B cell (primary cell): ENCODE measurements around the gene PPIL1. TPM values are rescaled to one million over a fixed set of nuclear protein-coding genes. Genes with fewer than 3 reads are reported as not detected.

Experiments
- ATAC-seq: fragments of 200-7000 bp; cut with Tn5 transposase; one replicate; pipeline ENCODE4 v1.10.0; 2021; ENCODE audit warnings: low read depth, mild to moderate bottlenecking, moderate number of reproducible peaks, moderate library complexity
- CTCF ChIA-PET: fragments of 350-600 bp; sonication (Branson Sonifier 250); formaldehyde crosslinking; loops from one replicate; lab custom pipeline; 2021; ENCODE audit warnings: antibody characterized with exemption, inconsistent platforms; lab: Charles Lee
- POLR2A ChIA-PET: fragments of 350-600 bp; sonication (Branson Sonifier 250); formaldehyde crosslinking; loops from one replicate; lab custom pipeline; 2021; ENCODE audit warnings: antibody characterized with exemption; lab: Charles Lee
- DNase-seq: peaks from one replicate; pipeline ENCODE4 v3.0.0; 2013
- H2AFZ ChIP-seq: 2 replicates; pipeline ENCODE4 v1.6.1; 2012; ENCODE audit warnings: mild to moderate bottlenecking, low read depth, low read length; ENCODE audit not compliant: insufficient read depth, poor library complexity, severe bottlenecking
- H3K27ac ChIP-seq, 2 donors: 1 replicate in 1 of 2; 2 replicates in 1 of 2; pipeline ENCODE4 v1.5.1; 2012 to 2013; ENCODE audit warnings: low read length in 2 of 2, mild to moderate bottlenecking in 2 of 2, moderate library complexity in 1 of 2
- H3K27me3 ChIP-seq, 4 experiments: fragments of 200-600 bp in 1 of 4; sonication (generic) in 1 of 4; replicated peaks in 1 of 4; 1 replicate in 2 of 4; 2 replicates in 2 of 4; pipeline versions ENCODE4 v1.6.1 to v1.7.0; 2013 to 2016; ENCODE audit warnings: low read length in 3 of 4, mild to moderate bottlenecking in 2 of 4, mixed read lengths in 1 of 4, moderate library complexity in 1 of 4; ENCODE audit not compliant: insufficient read depth in 4 of 4, control insufficient read depth in 3 of 4; ENCODE audit errors: control extremely low read depth in 1 of 4
- H3K36me3 ChIP-seq, 2 experiments: replicated peaks in 1 of 2; 1 replicate in 1 of 2; 2 replicates in 1 of 2; pipeline versions ENCODE4 v1.6.1 to v1.7.1; 2013; ENCODE audit warnings: low read length in 1 of 2; ENCODE audit not compliant: insufficient read depth in 2 of 2, control insufficient read depth in 1 of 2; ENCODE audit errors: control extremely low read depth in 1 of 2, extremely low read depth in 1 of 2
- H3K4me1 ChIP-seq, 2 donors: fragments of 200-600 bp in 1 of 2; sonication (generic) in 1 of 2; 1 replicate in 1 of 2; 2 replicates in 1 of 2; pipeline versions ENCODE4 v1.5.1 to v1.6.1; 2013 to 2017; ENCODE audit warnings: low read length in 2 of 2; ENCODE audit not compliant: control insufficient read depth in 2 of 2, insufficient read depth in 2 of 2
- H3K4me2 ChIP-seq: replicated peaks from 2 replicates; pipeline ENCODE3; 2012; ENCODE audit warnings: mild to moderate bottlenecking, low read depth, low read length; ENCODE audit not compliant: poor library complexity, severe bottlenecking
- H3K4me3 ChIP-seq, 5 experiments: fragments of 200-600 bp in 1 of 5; sonication (generic) in 1 of 5; 1 replicate in 3 of 5; 2 replicates in 2 of 5; pipeline versions ENCODE4 v1.5.1 to v1.7.0; 2011 to 2016; ENCODE audit warnings: low read length in 4 of 5, mild to moderate bottlenecking in 4 of 5, low read depth in 2 of 5, control low read depth in 1 of 5, moderate library complexity in 1 of 5; ENCODE audit not compliant: insufficient read depth in 1 of 5; ENCODE audit errors: control extremely low read depth in 1 of 5, extremely low read depth in 1 of 5
- H3K79me2 ChIP-seq: fragments of 200-600 bp; sonication (generic); one replicate; pipeline ENCODE4 v1.6.0; 2016; ENCODE audit warnings: low read length; ENCODE audit not compliant: control insufficient read depth, insufficient read depth
- H3K9ac ChIP-seq: fragments of 200-600 bp; sonication (generic); 2 replicates; pipeline ENCODE4 v1.6.1; 2017; ENCODE audit warnings: mild to moderate bottlenecking, low read length, moderate library complexity
- H3K9me3 ChIP-seq, 3 donors: one replicate each; pipeline versions ENCODE4 v1.6.1 to v1.7.1; 2013; ENCODE audit warnings: low read length in 2 of 3; ENCODE audit not compliant: control insufficient read depth in 2 of 3, insufficient read depth in 1 of 3; ENCODE audit errors: control extremely low read depth in 1 of 3
- H4K20me1 ChIP-seq: 2 replicates; pipeline ENCODE4 v1.6.0; 2012; ENCODE audit warnings: mild to moderate bottlenecking, low read length; ENCODE audit not compliant: insufficient read depth, control insufficient read depth, poor library complexity, severe bottlenecking
- H3K27ac Mint-ChIP-seq: one replicate; pipeline ENCODE4 v1.8.0; 2021; ENCODE audit warnings: mixed read lengths
- H3K27me3 Mint-ChIP-seq: one replicate; pipeline ENCODE4 v1.8.0; 2021; ENCODE audit warnings: mixed read lengths
- H3K4me1 Mint-ChIP-seq: one replicate; pipeline ENCODE4 v1.8.0; 2021; ENCODE audit warnings: mixed read lengths
- H3K4me3 Mint-ChIP-seq: one replicate; pipeline ENCODE4 v1.8.0; 2021; ENCODE audit warnings: mixed read lengths
- H3K9me3 Mint-ChIP-seq: one replicate; pipeline ENCODE4 v1.8.0; 2022; ENCODE audit warnings: mixed read lengths; ENCODE audit not compliant: insufficient read depth
- EZH2 ChIP-seq: IDR thresholded peaks from 2 replicates; pipeline ENCODE4 v1.6.1; 2012; ENCODE audit warnings: borderline replicate concordance, low read depth, mild to moderate bottlenecking, moderate library complexity, low read length; ENCODE audit not compliant: insufficient read depth, poor library complexity, severe bottlenecking
- WGBS: methylation state at CpG from one replicate; pipeline ENCODE4 v1.1.5; 2013; ENCODE audit warnings: missing lambda C conversion rate; ENCODE audit not compliant: insufficient coverage; 5-methylcytosine and 5-hydroxymethylcytosine counted together
- intact Hi-C: fragments of 100-400 bp; cut with micrococcal nuclease; formaldehyde crosslinking; loops from one replicate; pipeline ENCODE4 v1.10.0; 2022
- polyA plus RNA-seq: library from polyadenylated mRNA; depleted of rRNA; stranded (reverse); fragments of >200 nt; gene quantifications from 2 replicates; pipeline ENCODE4 v1.2.3, GENCODE V29; 2012
- total RNA-seq, 2 donors: library from RNA; stranded (reverse); fragments of 120-200 nt in 1 of 2; gene quantifications; 1 replicate in 1 of 2; 2 replicates in 1 of 2; pipeline versions ENCODE4 v1.2.3 to v1.2.4, GENCODE V29; 2013 to 2022
- TF ChIP-seq, protein P1 (sequence below): fragments of 200-600 bp; IDR thresholded peaks from one replicate; pipeline ENCODE4 v1.8.0; 2022; ENCODE audit warnings: antibody characterized with exemption, mild to moderate bottlenecking

The PPIL1 gene
- total and polyA plus RNA-seq, 2 donors (not counting 1 experiment from before 2014, with no cell fraction given) = 2.9 to 7.0 TPM

DNA sequence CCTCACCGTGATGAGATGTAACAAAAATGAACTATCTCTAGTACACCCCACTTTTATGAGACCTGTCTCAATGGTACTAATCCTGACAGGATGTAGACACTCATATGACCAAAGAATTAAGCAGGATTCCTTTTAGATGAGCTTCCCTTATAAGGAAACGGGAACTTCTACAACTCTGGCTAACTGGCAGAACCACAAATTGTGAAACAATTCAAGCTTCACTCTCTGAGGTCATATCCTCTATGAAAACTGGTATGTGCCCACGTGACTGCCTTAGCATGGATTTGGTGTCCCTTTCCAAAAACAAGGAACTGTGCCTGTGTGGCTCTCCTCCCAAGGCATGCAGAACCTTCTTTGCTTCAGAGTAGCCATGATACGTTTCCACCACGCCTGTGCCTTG lies 21.3 kb downstream of the PPIL1 start:
- peaks cover 0 to 37% of the 10 kb centered on the region in 2 experiments for H3K36me3 ChIP-seq
- H3K9ac ChIP-seq = no peak overlapping the region
- H3K9me3 ChIP-seq = peaks cover 0 to 12% (median 12%) of the 10 kb centered on the region in 3 donors
- DNase-seq (no peak), ATAC-seq (no peak)
- peaks cover 3% of the 10 kb centered on the region for H3K27me3 Mint-ChIP-seq
- H2AFZ ChIP-seq = no peak overlapping the region
- POLR2A ChIA-PET = no interaction called here
- 84% methylated on average over 5 of the region's 5 CpGs for WGBS
- no peak overlapping the region for H3K4me3 ChIP-seq
- H3K4me2 ChIP-seq = no peak overlapping the region
- no peak overlapping the region for H3K27ac ChIP-seq
- H3K4me1 ChIP-seq = peaks cover 0 to 8% of the 10 kb centered on the region in 2 donors
- TF ChIP-seq, protein P1, sequence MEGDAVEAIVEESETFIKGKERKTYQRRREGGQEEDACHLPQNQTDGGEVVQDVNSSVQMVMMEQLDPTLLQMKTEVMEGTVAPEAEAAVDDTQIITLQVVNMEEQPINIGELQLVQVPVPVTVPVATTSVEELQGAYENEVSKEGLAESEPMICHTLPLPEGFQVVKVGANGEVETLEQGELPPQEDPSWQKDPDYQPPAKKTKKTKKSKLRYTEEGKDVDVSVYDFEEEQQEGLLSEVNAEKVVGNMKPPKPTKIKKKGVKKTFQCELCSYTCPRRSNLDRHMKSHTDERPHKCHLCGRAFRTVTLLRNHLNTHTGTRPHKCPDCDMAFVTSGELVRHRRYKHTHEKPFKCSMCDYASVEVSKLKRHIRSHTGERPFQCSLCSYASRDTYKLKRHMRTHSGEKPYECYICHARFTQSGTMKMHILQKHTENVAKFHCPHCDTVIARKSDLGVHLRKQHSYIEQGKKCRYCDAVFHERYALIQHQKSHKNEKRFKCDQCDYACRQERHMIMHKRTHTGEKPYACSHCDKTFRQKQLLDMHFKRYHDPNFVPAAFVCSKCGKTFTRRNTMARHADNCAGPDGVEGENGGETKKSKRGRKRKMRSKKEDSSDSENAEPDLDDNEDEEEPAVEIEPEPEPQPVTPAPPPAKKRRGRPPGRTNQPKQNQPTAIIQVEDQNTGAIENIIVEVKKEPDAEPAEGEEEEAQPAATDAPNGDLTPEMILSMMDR = no peak
- no peak for TF ChIP-seq EZH2
- H3K79me2 ChIP-seq = no peaks in the 10 kb centered on the region
- peaks cover 0 to 11% (median 5%) of the 10 kb centered on the region in 4 experiments for H3K27me3 ChIP-seq
- H4K20me1 ChIP-seq = no peaks in the 10 kb centered on the region
- CTCF ChIA-PET = interaction anchor here (1.0 to 7.8 kb wide), 7 partner anchors 9 to 238 kb away, joined by 4 to 92 read pairs (median 22); no protein-coding TSS in a partner anchor
- H3K4me1 Mint-ChIP-seq = peaks cover 8% of the 10 kb centered on the region
- no peak overlapping the region for H3K27ac Mint-ChIP-seq
- H3K9me3 Mint-ChIP-seq = peaks cover 4% of the 10 kb centered on the region
- intact Hi-C loops = loop anchor here (10.0 kb wide), 1 partner anchor 429 kb away; no protein-coding TSS in a partner anchor
- no peak overlapping the region for H3K4me3 Mint-ChIP-seq

DNA sequence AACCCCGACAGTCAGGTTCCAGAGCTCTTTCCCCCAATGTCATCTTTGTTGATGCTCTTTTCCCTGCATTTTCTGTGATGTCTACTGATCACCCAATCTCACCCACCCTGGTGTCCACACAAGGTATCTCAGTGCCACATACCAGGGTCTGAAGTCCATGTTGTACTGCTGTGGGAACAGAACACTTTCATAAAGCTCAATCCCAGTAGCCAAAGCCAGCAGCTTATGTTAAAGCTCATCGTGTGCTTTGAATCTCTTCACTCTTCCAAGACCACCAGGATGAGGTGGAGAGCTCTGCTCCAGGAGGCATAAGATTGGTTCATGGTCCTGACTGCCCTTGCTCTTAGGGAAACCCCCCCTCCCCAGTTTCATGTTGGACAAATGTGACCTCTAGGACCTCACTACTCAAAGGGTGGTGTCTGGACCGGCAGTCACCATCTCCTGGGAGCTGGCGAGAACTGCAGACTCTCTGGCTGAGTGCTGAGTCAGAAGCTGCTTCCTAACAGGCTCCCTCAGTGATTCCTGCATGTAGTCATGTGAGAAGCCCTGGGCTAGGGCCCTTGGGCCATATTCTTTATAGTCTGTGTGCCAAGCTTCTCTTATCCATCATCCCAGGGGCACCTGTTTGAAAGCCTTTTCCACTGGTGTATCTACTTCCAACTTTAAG lies 22.0 kb downstream of the PPIL1 start:
- Mint-ChIP-seq H3K4me1 (peaks cover 8% of the 10 kb centered on the region), H3K9me3 (peaks cover 4% of the 10 kb centered on the region), H3K27ac (no peak overlapping the region), H3K27me3 (peaks cover 3% of the 10 kb centered on the region), H3K4me3 (no peak overlapping the region)
- ChIA-PET CTCF (interaction anchor here (0.9 to 7.8 kb wide), 14 partner anchors 10 to 430 kb away, joined by 4 to 92 read pairs (median 10); partner anchors contain the start of gene PPIL1), POLR2A (no interaction called here)
- Histone ChIP-seq H3K36me3 (peaks cover 0 to 37% of the 10 kb centered on the region in 2 experiments), H3K4me3 (no peak overlapping the region), H3K4me2 (no peak overlapping the region), H3K27ac (no peak overlapping the region), H3K79me2 (no peaks in the 10 kb centered on the region), H3K9ac (no peak overlapping the region), H2AFZ (no peak overlapping the region), H4K20me1 (no peaks in the 10 kb centered on the region), H3K9me3 (peaks cover 0 to 12% (median 12%) of the 10 kb centered on the region in 3 donors), H3K4me1 (peaks cover 0 to 8% of the 10 kb centered on the region in 2 donors), H3K27me3 (peaks cover 0 to 11% (median 5%) of the 10 kb centered on the region in 4 experiments)
- intact Hi-C loops = loop anchor here (10.0 kb wide), 1 partner anchor 428 kb away; no protein-coding TSS in a partner anchor
- DNase-seq = no peak
- no peak for ATAC-seq
- WGBS = 80% methylated on average over 4 of the region's 4 CpGs
- TF ChIP-seq, protein P1 = no peak
- no peak for TF ChIP-seq EZH2
